Uterus (tissue), 2 donors: Measurements from ENCODE around the gene LRRC40.

Experiments
- CTCF ChIP-seq, 4 experiments: fragments of 200-600 bp in 2 of 4; fragments of 450-650 bp in 2 of 4; sonication (generic) in 2 of 4; IDR thresholded peaks; one replicate each; pipeline ENCODE4 v1.5.1; 2016 to 2019; ENCODE audit warnings: antibody characterized with exemption in 4 of 4, mild to moderate bottlenecking in 2 of 4, moderate library complexity in 1 of 4
- POLR2A ChIP-seq, 2 donors: fragments of 450-650 bp; IDR thresholded peaks; one replicate each; pipeline ENCODE4 v1.6.1; 2016; ENCODE audit warnings: antibody characterized with exemption in 2 of 2, mild to moderate bottlenecking in 1 of 2, moderate library complexity in 1 of 2

DNA sequence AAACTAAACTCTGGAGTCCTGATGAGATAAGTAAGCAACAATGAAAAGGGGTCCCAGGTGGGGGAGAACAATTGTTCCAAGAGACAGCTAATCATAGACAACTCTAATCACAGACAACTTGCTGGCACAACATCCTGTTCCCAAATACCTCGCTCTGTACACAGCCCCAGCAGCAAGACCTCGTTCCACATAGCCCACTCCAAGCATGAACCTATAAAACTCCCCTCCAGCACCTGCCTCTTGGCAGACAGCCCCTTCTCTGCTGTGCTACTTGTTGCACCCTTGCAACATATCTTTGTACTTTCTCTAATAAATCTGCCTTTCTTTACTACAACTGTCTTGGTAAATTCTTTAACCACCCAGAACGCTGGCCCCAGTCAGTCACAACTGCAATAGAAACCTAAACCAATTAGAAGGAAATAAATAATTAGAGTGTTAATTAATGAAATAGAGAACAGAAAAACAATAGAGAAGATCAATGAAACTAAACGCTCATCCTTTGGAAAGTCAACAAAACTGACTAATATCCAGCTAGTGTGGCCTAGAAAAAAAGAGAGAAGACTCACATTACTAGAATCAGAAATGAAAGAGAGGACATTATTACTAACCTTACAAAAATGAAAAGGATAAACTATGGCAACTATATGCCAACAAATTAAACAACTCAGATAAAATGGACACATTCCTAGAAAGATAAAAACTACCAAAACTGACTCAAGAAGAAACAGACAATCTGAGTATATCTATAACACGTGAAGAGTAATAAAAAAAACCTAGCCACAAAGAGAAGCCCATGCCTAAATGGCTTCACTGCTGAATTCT, 36.1 kb downstream of the LRRC40 start:
- no peak for TF ChIP-seq CTCF (IDR thresholded peaks at IDR 0.05)
- no peak for TF ChIP-seq POLR2A (IDR thresholded peaks at IDR 0.05)
